Peyer's patch (tissue), 4 donors: ENCODE data around the gene PDE3A.

ENCODE experiments used
- CTCF ChIP-seq, 6 experiments: fragments of 450-650 bp in 4 of 6; fragments of 200-600 bp in 2 of 6; sonication (generic) in 1 of 6; IDR thresholded peaks; one replicate each; pipeline ENCODE4 v1.5.1; 2017 to 2019; ENCODE audit warnings: antibody characterized with exemption in 6 of 6, mild to moderate bottlenecking in 3 of 6, moderate library complexity in 1 of 6
- POLR2A ChIP-seq, 2 donors: fragments of 450-650 bp; IDR thresholded peaks; one replicate each; pipeline ENCODE4 v1.5.1; 2017; ENCODE audit warnings: antibody characterized with exemption in 2 of 2, mild to moderate bottlenecking in 2 of 2, moderate library complexity in 2 of 2

GRCh38 chr12:20398686-20399085, 30.3 kb downstream of the PDE3A start:
- TF ChIP-seq CTCF (IDR thresholded peaks at IDR 0.05) (no peak), POLR2A (IDR thresholded peaks at IDR 0.05) (no peak)
